Measurements from ENCODE around the gene TBCD.
A peak's percentile ranks its signal among the peaks of the same experiment; 100 is the strongest.

The TBCD gene

GRCh38 chr17:82863941-82864712 is 112.3 kb downstream of the TBCD start:
- in situ Hi-C loops (cut with MboI; ENCODE audit: low pct_unique_long_range_greater_than_20kb, low sequenced_read_pairs, unreplicated experiment): no loop called here
- TF ChIP-seq, protein P1, sequence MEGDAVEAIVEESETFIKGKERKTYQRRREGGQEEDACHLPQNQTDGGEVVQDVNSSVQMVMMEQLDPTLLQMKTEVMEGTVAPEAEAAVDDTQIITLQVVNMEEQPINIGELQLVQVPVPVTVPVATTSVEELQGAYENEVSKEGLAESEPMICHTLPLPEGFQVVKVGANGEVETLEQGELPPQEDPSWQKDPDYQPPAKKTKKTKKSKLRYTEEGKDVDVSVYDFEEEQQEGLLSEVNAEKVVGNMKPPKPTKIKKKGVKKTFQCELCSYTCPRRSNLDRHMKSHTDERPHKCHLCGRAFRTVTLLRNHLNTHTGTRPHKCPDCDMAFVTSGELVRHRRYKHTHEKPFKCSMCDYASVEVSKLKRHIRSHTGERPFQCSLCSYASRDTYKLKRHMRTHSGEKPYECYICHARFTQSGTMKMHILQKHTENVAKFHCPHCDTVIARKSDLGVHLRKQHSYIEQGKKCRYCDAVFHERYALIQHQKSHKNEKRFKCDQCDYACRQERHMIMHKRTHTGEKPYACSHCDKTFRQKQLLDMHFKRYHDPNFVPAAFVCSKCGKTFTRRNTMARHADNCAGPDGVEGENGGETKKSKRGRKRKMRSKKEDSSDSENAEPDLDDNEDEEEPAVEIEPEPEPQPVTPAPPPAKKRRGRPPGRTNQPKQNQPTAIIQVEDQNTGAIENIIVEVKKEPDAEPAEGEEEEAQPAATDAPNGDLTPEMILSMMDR (IDR thresholded peaks at IDR 0.05; ENCODE audit: extremely low read depth, insufficient read depth, missing control alignments): no peak
- peak; percentile 92 for DNase-seq (ENCODE audit: low spot score)

DNA sequence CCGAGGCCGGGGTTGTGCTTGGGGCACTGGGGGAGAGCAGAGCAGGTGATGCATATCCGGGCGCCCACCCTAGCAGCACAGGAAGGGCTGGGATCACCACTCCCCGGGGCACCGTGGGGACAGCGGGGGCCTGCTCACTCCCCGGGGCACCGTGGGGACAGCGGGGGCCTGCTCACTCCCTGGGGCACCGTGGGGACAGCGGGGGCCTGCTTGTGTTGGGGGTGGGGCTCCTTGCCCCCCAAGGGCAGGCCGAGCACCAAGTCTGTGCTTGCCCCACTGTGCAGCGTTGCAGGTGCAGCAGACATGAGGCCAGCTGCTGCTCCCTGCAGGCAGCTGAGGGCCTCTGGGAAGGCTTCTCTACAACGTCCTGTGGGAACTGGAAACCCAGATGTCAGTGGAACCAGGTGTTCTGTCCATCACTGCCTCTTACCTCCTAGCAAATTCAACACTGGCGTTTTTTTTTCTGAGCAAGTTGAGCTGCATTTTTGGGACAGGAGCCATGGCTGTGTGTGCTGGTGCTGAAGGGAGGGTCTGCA is 112.9 kb downstream of the TBCD start:
- TF ChIP-seq, protein P1 (IDR thresholded peaks at IDR 0.05; ENCODE audit: extremely low read depth, insufficient read depth, missing control alignments): peak; percentile 44
- no peak for DNase-seq (ENCODE audit: low spot score)
- in situ Hi-C loops (cut with MboI; ENCODE audit: low pct_unique_long_range_greater_than_20kb, low sequenced_read_pairs, unreplicated experiment): no loop called here

DNA sequence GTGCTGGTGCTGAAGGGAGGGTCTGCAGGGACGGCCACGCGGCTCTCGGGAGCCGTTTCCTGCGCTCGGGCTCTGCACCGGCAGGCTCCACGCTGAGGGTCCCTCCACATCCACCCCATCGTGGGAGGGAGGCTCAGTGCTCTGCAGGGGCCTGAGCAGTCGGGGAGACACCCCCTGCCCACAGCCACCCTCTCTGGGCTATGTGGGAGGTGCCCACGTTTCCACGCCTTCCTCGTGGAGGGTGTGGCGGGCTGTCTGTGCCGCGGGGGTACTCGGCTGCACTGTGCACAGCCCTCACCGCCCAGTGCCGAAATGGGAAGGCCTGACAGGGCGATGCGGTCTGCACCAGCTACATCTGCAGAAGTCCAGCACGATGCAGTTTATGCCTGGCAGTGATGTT is 113.4 kb downstream of the TBCD start:
- TF ChIP-seq, protein P1 (IDR thresholded peaks at IDR 0.05; ENCODE audit: extremely low read depth, insufficient read depth, missing control alignments): no peak
- in situ Hi-C loops (cut with MboI; ENCODE audit: low pct_unique_long_range_greater_than_20kb, low sequenced_read_pairs, unreplicated experiment): no loop called here
- no peak for DNase-seq (ENCODE audit: low spot score)

DNA sequence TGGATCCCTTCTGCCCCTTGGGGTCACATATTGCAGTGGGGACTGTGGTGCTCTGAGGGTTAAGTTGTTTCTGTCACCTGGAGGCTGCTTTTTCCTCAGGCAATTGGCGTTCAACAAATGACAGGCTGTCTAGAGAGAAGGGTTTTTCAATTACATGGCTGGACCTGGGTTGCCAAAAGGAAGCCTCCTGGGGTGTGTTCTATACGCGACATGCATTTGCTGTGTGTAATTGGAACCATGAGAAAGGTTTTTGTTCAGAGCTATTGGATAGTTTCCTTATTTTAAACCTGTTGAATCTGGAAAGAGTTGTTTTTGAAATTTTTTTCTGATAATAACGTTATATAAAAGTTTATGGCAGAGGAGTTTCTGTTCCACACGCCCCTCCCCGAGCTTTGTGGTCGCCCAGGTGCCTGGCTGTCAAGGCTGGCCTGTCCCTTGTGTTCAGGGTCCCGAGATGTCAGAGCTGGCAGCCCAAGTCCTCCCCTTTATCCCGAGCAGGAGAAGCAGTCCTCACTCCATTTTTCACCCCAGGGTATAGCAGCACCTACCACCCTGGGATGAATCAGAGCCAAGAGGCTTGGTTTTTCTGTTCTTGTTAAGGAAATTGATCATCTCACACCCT is 114.0 kb downstream of the TBCD start:
- TF ChIP-seq, protein P1 (IDR thresholded peaks at IDR 0.05; ENCODE audit: extremely low read depth, insufficient read depth, missing control alignments): no peak
- DNase-seq (ENCODE audit: low spot score): no peak
- in situ Hi-C loops (cut with MboI; ENCODE audit: low pct_unique_long_range_greater_than_20kb, low sequenced_read_pairs, unreplicated experiment): no loop called here

DNA sequence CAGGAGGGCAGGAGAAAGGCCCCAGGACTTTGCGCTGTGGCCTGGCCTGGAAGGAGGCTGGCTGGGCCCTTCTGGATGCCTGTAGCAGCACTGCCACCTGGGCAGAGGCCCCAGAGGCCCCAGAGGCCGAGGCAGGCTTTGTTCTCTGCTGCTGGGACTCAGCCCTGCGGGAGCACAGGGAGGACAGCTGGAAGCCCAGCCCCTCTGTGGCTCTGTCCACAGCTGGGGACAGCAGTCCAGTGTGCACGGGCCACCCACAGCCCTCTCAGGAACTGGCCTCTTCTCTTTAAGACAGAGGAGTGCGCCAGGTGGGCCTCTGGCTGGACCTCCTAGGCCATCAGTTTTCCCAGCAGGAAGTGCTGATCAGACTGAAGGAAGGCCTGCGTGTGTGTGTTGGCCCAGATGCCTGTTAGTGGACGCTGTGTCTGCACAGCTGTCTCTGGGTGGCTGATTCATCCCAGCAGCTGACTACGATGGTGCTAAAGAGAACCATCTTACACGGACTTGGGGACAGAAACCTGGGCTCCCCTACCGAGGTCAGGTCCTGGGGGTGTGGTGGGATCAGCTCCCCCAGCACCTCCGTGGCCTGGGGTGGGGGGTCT is 114.8 kb downstream of the TBCD start:
- in situ Hi-C loops (cut with MboI; ENCODE audit: low pct_unique_long_range_greater_than_20kb, low sequenced_read_pairs, unreplicated experiment): no loop called here
- TF ChIP-seq, protein P1 (IDR thresholded peaks at IDR 0.05; ENCODE audit: extremely low read depth, insufficient read depth, missing control alignments): no peak
- no peak for DNase-seq (ENCODE audit: low spot score)

GRCh38 chr17:82867763-82868325 is 116.0 kb downstream of the TBCD start:
- in situ Hi-C loops (cut with MboI; ENCODE audit: low pct_unique_long_range_greater_than_20kb, low sequenced_read_pairs, unreplicated experiment): no loop called here
- no peak for DNase-seq (ENCODE audit: low spot score)
- TF ChIP-seq, protein P1 (IDR thresholded peaks at IDR 0.05; ENCODE audit: extremely low read depth, insufficient read depth, missing control alignments): no peak

Data from GM13977 (cell line).